Endothelial cell of umbilical vein (primary cell): ENCODE measurements around the gene RASGRP1. TPM values are rescaled to one million over a fixed set of nuclear protein-coding genes. Genes with fewer than 3 reads are reported as not detected.

Experiments used
- BruUV-seq: library from RNA; stranded (reverse); fragments of 400-500 nt; replicated peaks from 2 replicates; lab custom pipeline; 2021; lab: Mats Ljungman, UMichigan
- CTCF ChIA-PET: fragments of 300-600, 350-600 bp; sonication (Branson Sonifier 250); formaldehyde crosslinking; loops from one replicate; lab custom pipeline; 2021; ENCODE audit warnings: antibody characterized with exemption, inconsistent platforms; lab: Charles Lee
- POLR2A ChIA-PET: fragments of 300-600, 350-600 bp; sonication (Branson Sonifier 250); formaldehyde crosslinking; loops from one replicate; lab custom pipeline; 2021; ENCODE audit warnings: antibody characterized with exemption, inconsistent platforms; lab: Charles Lee
- DNase-seq: peaks from one replicate; pipeline ENCODE4 v3.0.0-alpha.2; 2011; ENCODE audit warnings: low read depth, low spot score
- FAIRE-seq: peaks from 2 replicates; lab custom pipeline; 2011; peaks lifted over from hg19 to GRCh38; lab: Jason Lieb, UNC
- H2AFZ ChIP-seq: 2 replicates; pipeline ENCODE4 v1.6.0; 2012; ENCODE audit warnings: low read depth, low read length, control low read depth, inconsistent platforms
- H3K27ac ChIP-seq: 2 replicates; pipeline ENCODE4 v1.5.1; 2011; ENCODE audit warnings: low read depth, mild to moderate bottlenecking, control low read depth, low read length, moderate library complexity; ENCODE audit not compliant: insufficient read depth
- H3K27me3 ChIP-seq, 2 experiments: 2 replicates each; pipeline versions ENCODE4 v1.6.0 to v1.6.1; 2011; ENCODE audit warnings: low read length in 2 of 2, mixed read lengths in 1 of 2; ENCODE audit not compliant: control insufficient read depth in 2 of 2, insufficient read depth in 2 of 2
- H3K36me3 ChIP-seq, 2 experiments: 2 replicates in 1 of 2; 3 replicates in 1 of 2; pipeline ENCODE4 v1.5.1; 2011; ENCODE audit warnings: low read length in 2 of 2, mild to moderate bottlenecking in 1 of 2, moderate library complexity in 1 of 2; ENCODE audit not compliant: control insufficient read depth in 2 of 2, insufficient read depth in 2 of 2; ENCODE audit errors: extremely low read depth in 1 of 2
- H3K4me1 ChIP-seq: 3 replicates; pipeline ENCODE4 v1.5.1; 2011; ENCODE audit warnings: mild to moderate bottlenecking, low read length; ENCODE audit not compliant: control insufficient read depth, insufficient read depth; ENCODE audit errors: extremely low read depth
- H3K4me2 ChIP-seq: 2 replicates; pipeline ENCODE4 v1.6.1; 2011; ENCODE audit warnings: low read length, control low read depth, mixed read lengths; ENCODE audit not compliant: insufficient read depth
- H3K4me3 ChIP-seq, 3 experiments: fragments of 200-600 bp in 1 of 3; sonication (generic), shearing (Covaris generic) in 1 of 3; replicated peaks in 1 of 3; 2 replicates each; pipeline ENCODE4 v1.5.1; 2011 to 2016; ENCODE audit warnings: control low read depth in 3 of 3, low read length in 3 of 3, mild to moderate bottlenecking in 2 of 3, inconsistent platforms in 1 of 3, low read depth in 1 of 3, moderate library complexity in 1 of 3; ENCODE audit not compliant: insufficient read depth in 1 of 3
- H3K79me2 ChIP-seq: 2 replicates; pipeline ENCODE4 v1.6.0; 2012; ENCODE audit warnings: low read length, inconsistent platforms; ENCODE audit not compliant: control insufficient read depth, insufficient read depth
- H3K9ac ChIP-seq: replicated peaks from 2 replicates; pipeline ENCODE3; 2011; ENCODE audit warnings: low read length, control low read depth; ENCODE audit not compliant: insufficient read depth; ENCODE audit errors: extremely low read depth
- H3K9me1 ChIP-seq: replicated peaks from 3 replicates; pipeline ENCODE4 v1.6.0; 2011; ENCODE audit warnings: mild to moderate bottlenecking, low read length; ENCODE audit not compliant: control insufficient read depth, insufficient read depth; ENCODE audit errors: extremely low read depth
- H3K9me3 ChIP-seq: replicated peaks from 2 replicates; pipeline ENCODE4 v1.5.1; 2012; ENCODE audit warnings: low read length, inconsistent platforms; ENCODE audit not compliant: control insufficient read depth, insufficient read depth
- H4K20me1 ChIP-seq: replicated peaks from 2 replicates; pipeline ENCODE3; 2011; ENCODE audit warnings: mild to moderate bottlenecking, low read length; ENCODE audit not compliant: control insufficient read depth, insufficient read depth; ENCODE audit errors: extremely low read depth
- EZH2 ChIP-seq: IDR thresholded peaks from 2 replicates; pipeline ENCODE4 v1.6.1; 2012; ENCODE audit warnings: borderline replicate concordance, low read depth, mild to moderate bottlenecking, moderate library complexity, low read length, inconsistent platforms; ENCODE audit not compliant: severe bottlenecking
- FOS ChIP-seq: IDR thresholded peaks from 2 replicates; pipeline ENCODE4 v1.6.1; 2011; ENCODE audit warnings: mild to moderate bottlenecking, low read length, moderate library complexity, borderline replicate concordance; ENCODE audit not compliant: insufficient read depth
- GATA2 ChIP-seq: IDR thresholded peaks from 2 replicates; pipeline ENCODE4 v1.7.0; 2011; ENCODE audit warnings: low read depth, mild to moderate bottlenecking, moderate library complexity, mixed read lengths, low read length; ENCODE audit not compliant: insufficient read length, insufficient read depth
- POLR2A ChIP-seq: IDR thresholded peaks from 2 replicates; pipeline ENCODE4 v1.6.1; 2012; ENCODE audit warnings: low read depth, mild to moderate bottlenecking, control low read depth, low read length
- POLR2AphosphoS5 ChIP-seq: IDR thresholded peaks from 2 replicates; pipeline ENCODE4 v1.6.1; 2012; ENCODE audit warnings: low read depth, mild to moderate bottlenecking, control low read depth, low read length, moderate library complexity; ENCODE audit not compliant: insufficient read depth
- dilution Hi-C: fragments of 300-500 bp; cut with MboI; formaldehyde crosslinking; loops from one replicate; pipeline ENCODE4 v1.15.0; 2019; ENCODE audit warnings: low sequenced_read_pairs; ENCODE audit not compliant: extremely low pct_ligation_motif_present
- intact Hi-C: fragments of 100-400 bp; cut with micrococcal nuclease; formaldehyde crosslinking; loops from one replicate; pipeline ENCODE4 v1.10.0; 2022
- polyA plus RNA-seq, 4 experiments: library from polyadenylated mRNA; depleted of rRNA in 3 of 4; stranded (reverse) in 3 of 4; unstranded in 1 of 4; fragments of >200 nt; gene quantifications; 2 replicates each; pipeline versions ENCODE4 v1.2.1 to v1.2.3, GENCODE V29; 2011 to 2012; ENCODE audit warnings: missing spikeins in 1 of 4
- total RNA-seq: library from RNA; stranded (reverse); gene quantifications from 2 replicates; pipeline ENCODE4 v1.2.3, GENCODE V29; 2021
- TF ChIP-seq, protein P1 (sequence below): IDR thresholded peaks from 2 replicates; pipeline ENCODE4 v1.6.1; 2011; ENCODE audit not compliant: insufficient read depth, insufficient read length
- TF ChIP-seq, protein P2 (sequence below), 2 donors: IDR thresholded peaks; 1 replicate in 1 of 2; 2 replicates in 1 of 2; pipeline ENCODE4 v1.5.1; 2011; ENCODE audit warnings: low read length in 2 of 2, mild to moderate bottlenecking in 2 of 2, moderate library complexity in 2 of 2, control low read depth in 1 of 2, inconsistent platforms in 1 of 2, low read depth in 1 of 2; ENCODE audit not compliant: insufficient read depth in 1 of 2; ENCODE audit errors: extremely low read depth in 1 of 2

RASGRP1 gene
- total and polyA plus RNA-seq, 2 donors (not counting 3 experiments of a cell fraction or from before 2014, with no cell fraction given) = 0.15 to 0.38 TPM

DNA sequence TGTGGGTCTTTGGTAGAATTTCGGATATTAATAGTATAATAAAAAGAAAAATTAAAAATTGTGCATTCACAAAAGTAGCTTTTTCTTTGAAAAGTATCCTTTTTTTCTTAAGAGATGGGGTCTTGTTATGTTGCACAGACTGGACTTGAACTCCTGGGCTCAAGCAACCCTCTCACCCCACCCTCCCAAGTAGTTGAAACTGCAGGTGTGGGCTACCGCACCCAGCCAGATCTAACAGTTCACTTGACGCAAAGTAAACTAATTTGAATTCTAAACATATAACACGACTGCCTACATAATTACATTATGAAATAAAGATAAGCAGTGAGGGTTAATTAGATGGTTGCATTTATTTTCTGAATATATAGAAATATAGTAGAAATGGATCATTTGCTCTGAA, 99.9 kb downstream of the RASGRP1 start:
- intact Hi-C loops = no loop called here
- Histone ChIP-seq H3K4me2 (no peak overlapping the region), H4K20me1 (peaks cover 11% of the 10 kb centered on the region), H3K9me3 (no peaks in the 10 kb centered on the region), H3K4me3 (no peak overlapping the region), H3K9me1 (no peaks in the 10 kb centered on the region), H3K4me1 (peaks cover 10% of the 10 kb centered on the region), H2AFZ (no peak overlapping the region), H3K79me2 (peaks cover 35% of the 10 kb centered on the region), H3K27me3 (no peaks in the 10 kb centered on the region), H3K36me3 (no peaks in the 10 kb centered on the region), H3K27ac (no peak overlapping the region), H3K9ac (no peak overlapping the region)
- dilution Hi-C loops = no loop called here
- FAIRE-seq = no peak
- ChIA-PET POLR2A (no interaction called here), CTCF (interaction anchor here (1.0 to 2.1 kb wide), 5 partner anchors 10 to 469 kb away, joined by 3 to 8 read pairs (median 5); partner anchors contain the start of gene FAM98B)
- no TSS peak for BruUV-seq
- TF ChIP-seq, protein P1, sequence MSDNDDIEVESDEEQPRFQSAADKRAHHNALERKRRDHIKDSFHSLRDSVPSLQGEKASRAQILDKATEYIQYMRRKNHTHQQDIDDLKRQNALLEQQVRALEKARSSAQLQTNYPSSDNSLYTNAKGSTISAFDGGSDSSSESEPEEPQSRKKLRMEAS = no peak
- TF ChIP-seq, protein P2, sequence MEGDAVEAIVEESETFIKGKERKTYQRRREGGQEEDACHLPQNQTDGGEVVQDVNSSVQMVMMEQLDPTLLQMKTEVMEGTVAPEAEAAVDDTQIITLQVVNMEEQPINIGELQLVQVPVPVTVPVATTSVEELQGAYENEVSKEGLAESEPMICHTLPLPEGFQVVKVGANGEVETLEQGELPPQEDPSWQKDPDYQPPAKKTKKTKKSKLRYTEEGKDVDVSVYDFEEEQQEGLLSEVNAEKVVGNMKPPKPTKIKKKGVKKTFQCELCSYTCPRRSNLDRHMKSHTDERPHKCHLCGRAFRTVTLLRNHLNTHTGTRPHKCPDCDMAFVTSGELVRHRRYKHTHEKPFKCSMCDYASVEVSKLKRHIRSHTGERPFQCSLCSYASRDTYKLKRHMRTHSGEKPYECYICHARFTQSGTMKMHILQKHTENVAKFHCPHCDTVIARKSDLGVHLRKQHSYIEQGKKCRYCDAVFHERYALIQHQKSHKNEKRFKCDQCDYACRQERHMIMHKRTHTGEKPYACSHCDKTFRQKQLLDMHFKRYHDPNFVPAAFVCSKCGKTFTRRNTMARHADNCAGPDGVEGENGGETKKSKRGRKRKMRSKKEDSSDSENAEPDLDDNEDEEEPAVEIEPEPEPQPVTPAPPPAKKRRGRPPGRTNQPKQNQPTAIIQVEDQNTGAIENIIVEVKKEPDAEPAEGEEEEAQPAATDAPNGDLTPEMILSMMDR (IDR thresholded peaks at IDR 0.05; ENCODE audit: extremely low read depth in 1 of 2, insufficient read depth in 1 of 2, low read depth in 1 of 2, low read length in 2 of 2) = no peak
- TF ChIP-seq GATA2 (no peak), FOS (no peak)
- no peak for DNase-seq

DNA sequence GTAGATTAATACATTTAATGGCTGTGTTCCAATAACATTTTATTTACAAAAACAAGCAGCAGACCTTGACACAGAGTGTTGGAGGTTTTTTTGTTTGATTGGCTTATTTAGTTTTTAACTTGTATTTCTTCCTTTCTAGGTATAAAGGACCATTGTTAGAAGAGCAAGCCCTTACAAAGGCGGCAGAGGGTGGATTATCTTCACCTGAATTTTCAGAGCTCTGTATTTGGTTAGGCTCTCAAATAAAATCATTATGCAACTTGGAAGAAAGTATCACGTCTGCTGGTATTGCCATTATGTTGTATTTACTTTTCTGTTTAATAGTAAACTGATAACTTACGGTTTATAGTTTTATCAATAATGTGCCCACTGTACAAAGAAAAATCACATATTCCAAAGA, 100.7 kb downstream of the RASGRP1 start:
- no peak overlapping the region for H2AFZ ChIP-seq
- TF ChIP-seq POLR2AphosphoS5 (no peak), EZH2 (no peak), POLR2A (no peak)
- TF ChIP-seq, protein P1 = no peak
- H3K9ac ChIP-seq = no peak overlapping the region
- no peaks in the 10 kb centered on the region for H3K36me3 ChIP-seq
- H3K27me3 ChIP-seq = no peaks in the 10 kb centered on the region
- intact Hi-C loops = no loop called here
- no peaks in the 10 kb centered on the region for H3K9me3 ChIP-seq
- peaks cover 10% of the 10 kb centered on the region for H3K4me1 ChIP-seq
- H4K20me1 ChIP-seq = peaks cover 11% of the 10 kb centered on the region
- no peak overlapping the region for H3K4me3 ChIP-seq
- no peak for DNase-seq
- no peak for FAIRE-seq
- no peaks in the 10 kb centered on the region for H3K9me1 ChIP-seq
- peaks cover 43% of the 10 kb centered on the region for H3K79me2 ChIP-seq
- CTCF ChIA-PET = interaction anchor here (1.1 to 2.1 kb wide), 6 partner anchors 8 to 100 kb away, joined by 3 to 8 read pairs (median 6); partner anchors contain the start of gene FAM98B
- BruUV-seq = no TSS peak
- POLR2A ChIA-PET = no interaction called here
- dilution Hi-C loops = no loop called here
- no peak overlapping the region for H3K27ac ChIP-seq
- H3K4me2 ChIP-seq = no peak overlapping the region
